Sigmoid colon (tissue), 4 donors: ENCODE data around the gene RNU1-3.
"Not testable (repeated sequence)": the region's sequence is repeated elsewhere in the genome, so short reads cannot be mapped to it uniquely, and the experiment has no call there.

Source experiments
- CTCF ChIP-seq, 4 experiments: fragments of 450-650 bp in 3 of 4; fragments of 200-600 bp in 1 of 4; IDR thresholded peaks; one replicate each; pipeline ENCODE4 v1.5.1; 2016 to 2019; ENCODE audit warnings: antibody characterized with exemption in 4 of 4, mild to moderate bottlenecking in 3 of 4, moderate library complexity in 2 of 4
- EP300 ChIP-seq, 4 donors: sonication (generic); formaldehyde crosslinking; IDR thresholded peaks; one replicate each; pipeline ENCODE4 v1.6.1; 2017; ENCODE audit warnings: antibody characterized with exemption in 4 of 4
- POLR2AphosphoS5 ChIP-seq, 4 donors: sonication (generic); formaldehyde crosslinking; IDR thresholded peaks; one replicate each; pipeline ENCODE4 v1.6.1; 2017; ENCODE audit warnings: antibody characterized with exemption in 4 of 4

- not testable (repeated sequence) for TF ChIP-seq CTCF, POLR2AphosphoS5, EP300 (IDR thresholded peaks at IDR 0.05)
These were observed 16.8 kb downstream of the RNU1-3 start for GRCh38 chr1:16649960-16650359.
